Astrocyte of the cerebellum (primary cell): Measurements from ENCODE around the gene SLC45A3.

Experiments
- DNase-seq: peaks from one replicate; pipeline ENCODE4 v3.0.0-alpha.2; 2011; ENCODE audit warnings: low read depth
- H3K4me3 ChIP-seq: 2 replicates; pipeline ENCODE4 v1.5.1; 2011; ENCODE audit warnings: mild to moderate bottlenecking, low read depth, low read length, moderate library complexity
- in situ Hi-C: cut with HindIII; loops from 2 replicates; pipeline ENCODE4 v1.10.0; 2017; ENCODE audit warnings: low sequenced_read_pairs
- TF ChIP-seq, protein P1 (sequence below): IDR thresholded peaks from 2 replicates; pipeline ENCODE4 v1.5.1; 2012; ENCODE audit warnings: low read length, low read depth, moderate library complexity, mild to moderate bottlenecking; ENCODE audit errors: missing control alignments

Gene SLC45A3

DNA sequence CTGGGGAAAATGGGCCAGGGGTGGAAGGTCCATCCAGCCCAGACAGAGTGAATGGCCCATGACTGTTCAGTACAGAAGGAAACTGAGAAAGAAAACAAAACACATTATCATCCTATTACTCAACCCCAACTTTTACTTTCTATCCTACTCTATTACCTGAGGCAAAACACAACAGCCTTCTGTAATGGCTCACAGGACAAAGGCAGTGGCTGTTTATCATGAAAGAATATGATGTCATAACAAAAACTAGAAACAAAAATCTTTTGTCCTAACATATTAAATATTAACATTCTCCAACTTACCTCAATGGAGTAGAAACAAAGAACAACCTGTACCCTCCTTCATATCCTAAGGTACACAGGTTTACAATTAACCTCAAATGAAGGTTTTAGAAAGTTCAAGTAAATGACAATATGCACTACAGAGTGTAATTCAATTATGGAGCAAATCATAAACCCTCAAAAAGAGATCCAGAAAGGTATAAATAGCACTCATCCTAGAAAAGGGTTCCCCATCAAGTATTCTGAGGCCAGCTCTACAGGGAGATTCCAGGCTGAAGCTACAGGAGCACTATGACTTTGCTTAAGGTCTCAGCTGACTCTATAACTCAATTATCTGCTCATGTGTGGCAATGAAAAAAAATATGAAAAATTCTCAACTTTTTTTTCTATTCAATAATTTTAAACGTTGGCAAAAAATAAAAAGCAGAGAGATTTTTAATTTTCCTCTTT, 63.6 kb downstream of the SLC45A3 start:
- TF ChIP-seq, protein P1, sequence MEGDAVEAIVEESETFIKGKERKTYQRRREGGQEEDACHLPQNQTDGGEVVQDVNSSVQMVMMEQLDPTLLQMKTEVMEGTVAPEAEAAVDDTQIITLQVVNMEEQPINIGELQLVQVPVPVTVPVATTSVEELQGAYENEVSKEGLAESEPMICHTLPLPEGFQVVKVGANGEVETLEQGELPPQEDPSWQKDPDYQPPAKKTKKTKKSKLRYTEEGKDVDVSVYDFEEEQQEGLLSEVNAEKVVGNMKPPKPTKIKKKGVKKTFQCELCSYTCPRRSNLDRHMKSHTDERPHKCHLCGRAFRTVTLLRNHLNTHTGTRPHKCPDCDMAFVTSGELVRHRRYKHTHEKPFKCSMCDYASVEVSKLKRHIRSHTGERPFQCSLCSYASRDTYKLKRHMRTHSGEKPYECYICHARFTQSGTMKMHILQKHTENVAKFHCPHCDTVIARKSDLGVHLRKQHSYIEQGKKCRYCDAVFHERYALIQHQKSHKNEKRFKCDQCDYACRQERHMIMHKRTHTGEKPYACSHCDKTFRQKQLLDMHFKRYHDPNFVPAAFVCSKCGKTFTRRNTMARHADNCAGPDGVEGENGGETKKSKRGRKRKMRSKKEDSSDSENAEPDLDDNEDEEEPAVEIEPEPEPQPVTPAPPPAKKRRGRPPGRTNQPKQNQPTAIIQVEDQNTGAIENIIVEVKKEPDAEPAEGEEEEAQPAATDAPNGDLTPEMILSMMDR = no peak
- in situ Hi-C loops = no loop called here
- H3K4me3 ChIP-seq = no peak overlapping the region
- DNase-seq = no peak

DNA sequence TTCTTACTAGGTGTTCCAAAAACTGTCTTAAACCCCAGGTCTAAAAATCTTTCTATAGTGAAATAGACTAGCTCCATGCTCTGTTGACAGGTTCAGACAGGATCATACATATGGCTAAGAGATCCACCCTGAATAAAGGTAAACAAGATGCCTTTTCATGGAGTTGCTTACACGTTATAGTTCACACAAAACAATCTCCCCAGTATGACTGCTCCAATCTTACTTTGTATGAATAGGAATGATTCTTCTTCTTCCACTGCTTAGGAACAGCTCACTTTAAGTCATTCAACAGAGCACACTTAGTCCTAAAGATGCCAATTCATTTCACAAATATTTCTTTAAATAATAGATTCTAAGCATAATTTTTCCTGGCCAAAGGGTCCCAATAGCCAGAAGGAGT, 64.5 kb downstream of the SLC45A3 start:
- no peak for DNase-seq
- TF ChIP-seq, protein P1 = no peak

DNA sequence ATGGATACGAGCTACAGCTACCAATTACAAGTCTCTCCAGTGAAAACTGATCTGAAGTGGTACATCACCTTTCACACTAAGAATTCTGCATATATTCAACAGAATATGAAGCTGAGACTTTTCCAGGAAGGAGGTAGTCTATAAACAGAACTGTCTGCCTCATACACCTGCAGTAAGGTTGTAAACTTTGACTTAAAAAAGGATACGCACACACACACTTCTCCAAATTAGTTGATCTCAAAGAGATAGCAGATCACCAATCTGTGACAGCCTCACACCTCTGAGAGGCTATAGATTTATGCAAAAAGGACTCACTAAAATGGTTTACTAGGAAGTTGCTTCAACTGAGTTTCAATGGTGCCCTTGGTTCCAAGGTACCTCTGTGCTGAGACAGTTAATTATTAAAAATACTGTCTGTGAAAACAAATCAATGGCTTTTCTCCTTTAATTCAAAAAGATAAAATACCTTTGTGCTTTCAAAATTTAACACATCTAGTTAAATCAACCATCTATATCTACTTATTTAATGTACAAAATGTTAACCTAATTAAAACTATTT, 66.4 kb downstream of the SLC45A3 start:
- H3K4me3 ChIP-seq = no peak overlapping the region
- no peak for DNase-seq
- TF ChIP-seq, protein P1 = no peak
- in situ Hi-C loops = no loop called here

More for the DNA sequence above, 64.5 kb downstream of the SLC45A3 start:
- in situ Hi-C loops = no loop called here
- no peak overlapping the region for H3K4me3 ChIP-seq

DNA sequence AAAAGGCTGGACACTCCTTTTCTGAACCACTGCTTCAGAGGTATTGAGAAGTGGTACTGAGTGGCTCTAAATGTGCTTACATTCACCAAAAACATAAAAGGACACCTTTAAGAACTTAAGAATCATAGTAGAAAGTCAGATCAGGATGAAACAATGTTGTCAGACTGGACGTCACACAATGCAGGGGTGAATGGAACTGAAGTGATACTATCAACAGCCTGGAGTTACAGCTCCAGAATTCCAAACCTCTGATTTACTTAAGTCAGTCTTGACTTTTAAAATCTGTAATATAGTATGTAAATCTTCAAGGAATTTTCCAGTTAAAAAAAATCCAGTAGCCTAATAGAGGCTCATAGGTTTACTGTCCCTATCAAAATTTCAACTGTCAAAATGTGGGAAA, 67.8 kb downstream of the SLC45A3 start:
- in situ Hi-C loops = no loop called here

DNA sequence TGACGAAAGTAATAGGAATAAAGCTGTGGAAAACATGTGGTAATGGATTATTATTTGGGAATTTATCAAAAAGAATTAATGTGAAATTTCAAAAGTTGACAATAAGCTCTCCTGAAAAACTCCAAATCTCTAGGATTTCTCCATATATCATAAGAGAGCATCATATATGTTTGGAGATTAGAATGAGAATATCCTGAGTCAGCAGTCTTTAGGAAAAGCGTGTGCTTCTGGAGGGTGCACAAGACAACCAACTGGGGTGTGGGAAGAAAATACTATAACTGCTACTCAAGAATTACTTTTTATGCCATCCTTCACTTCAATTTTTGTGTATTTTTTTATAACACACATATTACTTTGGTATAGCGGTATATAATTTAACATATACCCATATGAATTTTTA, 68.2 kb downstream of the SLC45A3 start:
- in situ Hi-C loops = no loop called here
- TF ChIP-seq, protein P1 = no peak
- DNase-seq = no peak

More for the DNA sequence above, 67.8 kb downstream of the SLC45A3 start:
- DNase-seq = no peak
- H3K4me3 ChIP-seq = no peak overlapping the region
- TF ChIP-seq, protein P1 = no peak

DNA sequence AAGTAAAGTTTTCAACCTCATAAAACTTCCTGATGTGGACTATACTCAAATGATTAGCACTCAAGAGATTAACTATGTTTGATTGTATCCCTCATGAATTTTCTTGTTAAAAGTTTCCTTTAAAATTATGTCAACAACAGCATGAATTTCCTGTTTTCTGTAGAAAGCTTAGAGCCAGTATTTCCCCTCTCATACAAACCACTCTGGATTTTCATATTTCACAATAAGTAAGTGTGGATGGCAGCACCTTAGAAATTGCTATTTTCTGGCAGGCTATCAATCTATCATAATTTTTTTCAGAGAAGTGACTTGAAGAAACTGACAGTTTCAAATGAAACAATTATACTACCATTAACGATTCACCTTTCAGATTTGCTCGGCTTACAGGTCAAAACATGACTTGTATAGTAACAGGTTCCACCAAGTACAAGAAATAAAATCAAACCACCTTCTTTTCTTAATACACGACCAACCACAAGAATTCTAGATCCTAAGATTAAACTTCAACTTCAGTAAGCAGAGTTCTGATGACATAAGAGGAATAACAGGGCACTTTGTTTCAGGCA, 69.3 kb downstream of the SLC45A3 start:
- no peak overlapping the region for H3K4me3 ChIP-seq
- in situ Hi-C loops = no loop called here
- no peak for DNase-seq
- TF ChIP-seq, protein P1 = no peak

More for the DNA sequence above, 68.2 kb downstream of the SLC45A3 start:
- no peak overlapping the region for H3K4me3 ChIP-seq
